Muscle layer of colon (tissue), 2 donors: ENCODE results near the gene KLK5.

ENCODE experiments used
- H3K27ac ChIP-seq: one replicate; pipeline ENCODE4 v1.7.0; 2013; ENCODE audit warnings: low read depth, mild to moderate bottlenecking, low read length, moderate library complexity
- H3K27me3 ChIP-seq, 2 donors: one replicate each; pipeline ENCODE4 v1.7.0; 2013; ENCODE audit warnings: low read length in 2 of 2, mild to moderate bottlenecking in 2 of 2; ENCODE audit not compliant: insufficient read depth in 2 of 2, control insufficient read depth in 1 of 2
- H3K36me3 ChIP-seq: one replicate; pipeline ENCODE4 v1.7.0; 2013; ENCODE audit warnings: mild to moderate bottlenecking, low read length; ENCODE audit not compliant: insufficient read depth
- H3K4me1 ChIP-seq: one replicate; pipeline ENCODE4 v1.7.0; 2013; ENCODE audit warnings: mild to moderate bottlenecking, low read length; ENCODE audit not compliant: insufficient read depth
- H3K4me3 ChIP-seq, 2 donors: one replicate each; pipeline ENCODE4 v1.7.0; 2013; ENCODE audit warnings: low read length in 2 of 2, low read depth in 1 of 2, mild to moderate bottlenecking in 1 of 2, moderate library complexity in 1 of 2
- H3K9ac ChIP-seq: one replicate; pipeline ENCODE4 v1.7.0; 2013; ENCODE audit warnings: low read length
- H3K9me3 ChIP-seq: one replicate; pipeline ENCODE4 v1.7.0; 2013; ENCODE audit warnings: mild to moderate bottlenecking, low read length
- donor health status: abdominal sarcoma.
- donor health status: Adenocarcinoma of cecum.

KLK5 gene

DNA sequence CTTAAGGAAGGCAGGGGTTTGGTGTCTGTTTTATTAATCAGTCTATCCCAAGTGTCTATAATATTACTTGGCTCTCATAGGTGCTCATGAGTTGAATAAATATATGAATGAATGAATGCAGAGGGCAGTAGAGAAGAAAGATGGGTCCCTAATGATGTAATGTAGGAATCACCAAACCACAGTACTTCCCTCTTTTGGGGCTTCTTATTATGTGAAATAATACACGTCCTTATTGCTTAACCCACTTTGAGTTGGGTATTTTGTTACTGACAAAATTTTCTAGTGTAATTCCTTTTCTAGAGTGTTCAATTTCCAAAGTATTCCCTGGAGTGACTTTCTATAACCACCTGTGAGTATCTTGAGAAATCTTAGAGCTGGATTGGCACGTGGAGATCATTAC is 13.2 kb downstream of the KLK5 start:
- H3K9me3 ChIP-seq = no peaks in the 10 kb centered on the region
- no peak overlapping the region for H3K27ac ChIP-seq
- peaks cover 0 to 3% of the 10 kb centered on the region in 2 donors for H3K27me3 ChIP-seq
- no peak overlapping the region for H3K4me3 ChIP-seq
- no peaks in the 10 kb centered on the region for H3K4me1 ChIP-seq
- no peak overlapping the region for H3K9ac ChIP-seq
- no peaks in the 10 kb centered on the region for H3K36me3 ChIP-seq

DNA sequence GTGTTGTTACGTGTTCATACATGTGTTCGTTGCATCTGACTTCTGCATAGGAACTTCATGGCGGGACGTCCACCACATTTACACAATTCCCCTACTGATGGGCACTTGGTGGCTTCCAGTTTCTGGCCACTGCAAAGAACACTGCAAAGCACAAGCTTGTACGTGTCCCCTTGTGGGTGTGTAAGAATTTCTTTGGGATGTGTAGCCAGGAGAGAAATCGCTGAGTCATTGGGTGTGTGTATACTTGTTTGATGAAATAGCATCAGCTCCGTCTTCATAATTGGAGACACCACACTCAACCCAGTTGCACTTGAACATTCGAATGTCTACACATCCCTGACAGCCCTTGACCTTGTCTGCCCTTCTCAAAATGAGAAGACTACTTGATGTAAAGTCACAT is 19.2 kb downstream of the KLK5 start:
- Histone ChIP-seq H3K36me3 (no peaks in the 10 kb centered on the region), H3K27ac (no peak overlapping the region), H3K4me1 (no peaks in the 10 kb centered on the region), H3K9me3 (no peaks in the 10 kb centered on the region), H3K9ac (no peak overlapping the region), H3K4me3 (no peak overlapping the region), H3K27me3 (peaks cover 3 to 10% of the 10 kb centered on the region in 2 donors)

DNA sequence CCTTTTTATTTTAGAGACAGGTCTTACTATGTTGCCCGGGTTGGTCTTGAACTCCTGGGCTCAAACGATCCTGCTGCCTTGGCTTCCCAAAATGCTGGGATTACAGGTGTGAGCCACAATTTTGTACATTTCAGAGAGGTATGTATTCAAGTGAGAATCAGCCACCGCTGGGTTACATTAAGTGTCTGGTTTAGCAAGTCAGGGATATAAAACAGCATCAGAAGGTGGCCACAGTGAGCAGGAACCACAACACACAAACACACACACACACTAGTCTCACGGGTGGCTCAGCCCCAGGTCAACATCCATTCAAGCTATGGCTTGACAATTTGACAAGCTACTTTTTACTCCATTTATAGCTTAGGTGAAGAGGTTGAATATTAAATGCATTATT is 20.2 kb downstream of the KLK5 start:
- no peaks in the 10 kb centered on the region for H3K9me3 ChIP-seq
- H3K27ac ChIP-seq = no peak overlapping the region
- H3K9ac ChIP-seq = no peak overlapping the region
- no peaks in the 10 kb centered on the region for H3K4me1 ChIP-seq
- no peaks in the 10 kb centered on the region for H3K36me3 ChIP-seq
- peaks cover 5 to 12% of the 10 kb centered on the region in 2 donors for H3K27me3 ChIP-seq
- no peak overlapping the region for H3K4me3 ChIP-seq

DNA sequence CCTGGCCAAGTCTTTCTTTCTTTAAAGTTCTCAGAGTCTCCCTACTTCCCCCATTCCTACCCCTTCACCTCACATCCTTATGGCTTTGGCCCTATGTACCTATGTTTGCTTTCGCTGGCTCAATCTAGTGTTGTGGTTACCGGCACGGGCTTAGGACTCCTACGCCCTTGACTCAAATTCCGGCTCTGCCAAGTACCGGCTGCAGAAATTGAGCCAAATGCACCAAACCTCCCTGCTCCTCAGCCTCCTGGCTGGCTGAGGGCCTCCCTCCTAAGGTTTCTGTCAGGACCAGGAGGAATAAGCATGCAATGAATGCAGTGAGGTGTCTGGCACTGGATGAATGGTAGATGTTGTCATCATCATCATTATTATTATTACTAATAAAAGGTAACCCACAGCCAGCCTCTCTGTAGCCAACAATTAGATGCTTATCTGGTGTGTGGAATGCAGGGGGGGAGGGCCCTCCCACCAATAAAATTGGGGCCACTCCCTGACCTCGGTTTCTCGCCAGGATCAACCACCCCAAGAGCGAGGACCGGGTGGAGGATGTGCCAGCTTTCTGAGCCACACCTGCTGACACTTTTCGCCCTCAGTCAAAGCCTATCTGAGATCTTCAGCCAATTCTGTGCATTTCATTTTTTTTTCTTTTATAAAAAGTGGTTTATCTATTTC is 20.7 kb downstream of the KLK5 start:
- Histone ChIP-seq H3K4me1 (no peaks in the 10 kb centered on the region), H3K36me3 (no peaks in the 10 kb centered on the region), H3K27me3 (peaks cover 5 to 12% of the 10 kb centered on the region in 2 donors), H3K4me3 (no peak overlapping the region), H3K9ac (no peak overlapping the region), H3K9me3 (no peaks in the 10 kb centered on the region), H3K27ac (no peak overlapping the region)

DNA sequence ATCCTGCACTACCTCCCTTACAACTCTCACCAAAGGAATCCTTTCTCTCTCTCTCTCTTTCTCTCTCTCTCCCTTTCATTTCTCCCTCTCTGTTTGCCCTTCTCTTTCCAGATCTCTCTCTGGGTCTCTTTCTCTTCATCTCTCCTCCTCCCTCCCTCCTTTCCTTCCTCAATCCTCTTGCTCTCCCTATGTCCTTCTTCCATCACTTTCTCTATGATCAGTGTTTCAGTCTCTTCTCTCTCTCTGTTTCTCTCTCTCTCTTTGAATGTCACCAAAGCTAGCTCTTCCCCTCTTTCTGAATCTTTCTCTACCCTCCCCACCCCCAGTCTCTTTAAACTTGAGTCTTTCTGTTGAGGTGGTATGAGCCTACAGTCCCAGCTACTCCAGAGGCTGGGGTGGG is 21.8 kb downstream of the KLK5 start:
- no peaks in the 10 kb centered on the region for H3K9me3 ChIP-seq
- no peaks in the 10 kb centered on the region for H3K4me1 ChIP-seq
- H3K27ac ChIP-seq = no peak overlapping the region
- peaks cover 5 to 12% of the 10 kb centered on the region in 2 donors for H3K27me3 ChIP-seq
- no peak overlapping the region for H3K4me3 ChIP-seq
- no peaks in the 10 kb centered on the region for H3K36me3 ChIP-seq
- no peak overlapping the region for H3K9ac ChIP-seq

DNA sequence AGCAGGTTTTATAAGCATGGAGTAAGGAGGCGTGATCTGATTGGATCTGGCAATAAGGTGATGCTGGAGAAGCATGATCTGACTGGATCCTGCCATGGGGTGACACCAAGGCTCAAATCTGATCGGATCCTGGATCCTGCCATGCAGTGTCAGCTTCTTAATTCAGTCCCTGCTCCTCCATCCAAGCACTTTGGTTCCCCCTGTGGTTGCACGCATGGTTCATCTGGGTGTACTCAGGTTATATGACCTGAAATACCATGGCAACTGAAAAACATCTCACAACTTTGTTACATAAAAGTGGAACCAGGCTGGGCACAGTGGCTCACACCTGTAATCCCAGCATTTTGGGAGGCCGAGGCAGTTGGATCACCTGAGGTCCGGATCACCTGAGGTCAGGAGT is 24.0 kb downstream of the KLK5 start:
- Histone ChIP-seq H3K9ac (no peak overlapping the region), H3K27ac (no peak overlapping the region), H3K27me3 (peaks cover 5 to 12% of the 10 kb centered on the region in 2 donors), H3K4me1 (no peaks in the 10 kb centered on the region), H3K36me3 (no peaks in the 10 kb centered on the region), H3K4me3 (no peak overlapping the region), H3K9me3 (no peaks in the 10 kb centered on the region)

DNA sequence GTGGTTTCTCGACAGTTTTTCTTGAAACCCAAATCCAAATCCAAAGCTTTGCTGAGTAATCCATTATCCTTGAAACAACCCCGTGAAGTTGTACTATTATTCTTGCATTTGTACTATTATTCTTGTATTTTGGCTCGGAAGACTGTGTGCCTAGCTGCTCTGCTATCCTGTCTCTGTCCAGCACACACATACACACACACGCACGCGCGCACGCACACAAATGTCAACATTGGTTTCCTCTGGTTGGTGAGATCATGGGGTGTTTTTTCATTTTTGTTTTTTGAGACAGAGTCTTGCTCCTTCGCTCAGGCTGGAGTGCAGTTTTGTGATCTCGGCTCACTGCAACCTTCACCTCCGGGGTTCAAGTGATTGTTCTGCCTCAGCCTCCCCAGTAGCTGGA is 26.7 kb downstream of the KLK5 start:
- H3K9ac ChIP-seq = no peak overlapping the region

DNA sequence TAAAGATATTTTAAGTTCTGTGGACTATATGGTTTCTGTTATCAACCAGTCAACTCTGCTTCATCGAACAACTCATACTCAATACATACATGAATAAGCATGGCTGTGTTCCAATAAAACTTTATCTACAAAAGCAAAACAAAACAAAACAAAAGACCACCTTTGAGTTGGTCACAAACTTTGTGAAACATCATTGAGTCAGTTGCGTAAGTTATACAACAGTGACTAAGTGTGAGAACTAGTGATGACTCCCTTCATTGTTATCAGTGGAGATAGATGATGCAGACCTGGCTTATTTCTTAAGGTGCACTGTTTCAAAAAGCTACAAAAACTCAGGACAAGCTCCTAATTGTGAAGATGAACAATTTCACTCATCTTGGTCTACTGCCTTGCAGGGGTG is 27.1 kb downstream of the KLK5 start:
- H3K4me3 ChIP-seq = no peak overlapping the region
- no peaks in the 10 kb centered on the region for H3K36me3 ChIP-seq
- H3K9ac ChIP-seq = no peak overlapping the region
- H3K27me3 ChIP-seq = peaks cover 5 to 14% of the 10 kb centered on the region in 2 donors
- H3K27ac ChIP-seq = no peak overlapping the region
- H3K4me1 ChIP-seq = peaks cover 3% of the 10 kb centered on the region
- H3K9me3 ChIP-seq = no peaks in the 10 kb centered on the region

More for the DNA sequence above, 26.7 kb downstream of the KLK5 start:
- H3K27me3 ChIP-seq = peaks cover 5 to 14% of the 10 kb centered on the region in 2 donors
- no peak overlapping the region for H3K27ac ChIP-seq
- no peaks in the 10 kb centered on the region for H3K36me3 ChIP-seq
- H3K9me3 ChIP-seq = no peaks in the 10 kb centered on the region
- peaks cover 3% of the 10 kb centered on the region for H3K4me1 ChIP-seq
- H3K4me3 ChIP-seq = no peak overlapping the region

DNA sequence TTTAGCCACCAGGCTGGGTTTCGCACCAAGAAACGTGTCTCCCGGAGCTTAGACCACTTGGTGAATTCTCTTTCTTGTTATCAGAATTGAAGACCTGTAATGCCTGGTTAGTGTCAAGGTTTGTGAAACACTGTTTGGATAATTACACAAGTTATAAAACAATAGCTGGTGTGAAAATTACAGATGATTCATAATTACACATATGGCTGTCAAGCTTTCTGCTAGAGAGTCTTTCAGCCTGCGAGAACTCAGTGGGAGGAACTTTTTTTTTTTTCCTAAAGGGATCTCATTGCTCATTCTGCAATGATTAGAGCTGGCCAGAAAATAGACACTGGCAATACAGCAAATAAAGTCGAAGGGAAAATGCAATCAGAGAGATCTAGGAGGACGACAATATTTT is 28.3 kb downstream of the KLK5 start:
- Histone ChIP-seq H3K9ac (no peak overlapping the region), H3K27me3 (peaks cover 5 to 14% of the 10 kb centered on the region in 2 donors), H3K4me1 (peaks cover 3% of the 10 kb centered on the region), H3K27ac (no peak overlapping the region), H3K4me3 (no peak overlapping the region), H3K9me3 (no peaks in the 10 kb centered on the region), H3K36me3 (no peaks in the 10 kb centered on the region)

DNA sequence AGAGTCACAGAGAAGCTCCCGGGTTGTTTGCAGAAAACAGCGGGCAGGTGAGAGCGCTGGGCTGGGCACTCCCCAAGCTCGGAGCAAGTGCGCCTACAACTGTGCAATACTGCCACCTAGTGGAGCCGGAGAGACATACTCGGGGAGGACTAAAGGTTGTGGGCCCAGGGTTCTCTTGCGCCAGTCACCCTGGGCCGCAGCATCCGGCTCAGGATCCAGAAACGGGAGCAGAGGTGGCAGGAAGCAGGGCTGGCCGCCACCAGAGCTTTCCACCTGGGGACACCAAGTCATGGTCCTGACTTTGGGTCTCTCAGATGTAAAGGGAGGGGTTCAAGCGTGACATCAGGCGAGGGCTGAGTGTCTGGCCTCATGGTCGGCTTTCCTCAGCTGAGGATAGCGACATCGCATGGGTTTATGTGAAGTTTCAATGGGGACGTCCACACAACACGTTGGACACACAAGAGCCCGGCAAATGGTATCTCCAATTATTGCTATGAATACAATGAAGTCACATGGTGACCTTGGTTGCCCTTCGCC is 30.5 kb downstream of the KLK5 start:
- H3K9me3 ChIP-seq = no peaks in the 10 kb centered on the region
- no peak overlapping the region for H3K27ac ChIP-seq
- H3K4me1 ChIP-seq = peaks cover 3% of the 10 kb centered on the region
- H3K4me3 ChIP-seq = no peak overlapping the region
- H3K9ac ChIP-seq = no peak overlapping the region
- peaks cover 0 to 7% of the 10 kb centered on the region in 2 donors for H3K27me3 ChIP-seq
- no peaks in the 10 kb centered on the region for H3K36me3 ChIP-seq

DNA sequence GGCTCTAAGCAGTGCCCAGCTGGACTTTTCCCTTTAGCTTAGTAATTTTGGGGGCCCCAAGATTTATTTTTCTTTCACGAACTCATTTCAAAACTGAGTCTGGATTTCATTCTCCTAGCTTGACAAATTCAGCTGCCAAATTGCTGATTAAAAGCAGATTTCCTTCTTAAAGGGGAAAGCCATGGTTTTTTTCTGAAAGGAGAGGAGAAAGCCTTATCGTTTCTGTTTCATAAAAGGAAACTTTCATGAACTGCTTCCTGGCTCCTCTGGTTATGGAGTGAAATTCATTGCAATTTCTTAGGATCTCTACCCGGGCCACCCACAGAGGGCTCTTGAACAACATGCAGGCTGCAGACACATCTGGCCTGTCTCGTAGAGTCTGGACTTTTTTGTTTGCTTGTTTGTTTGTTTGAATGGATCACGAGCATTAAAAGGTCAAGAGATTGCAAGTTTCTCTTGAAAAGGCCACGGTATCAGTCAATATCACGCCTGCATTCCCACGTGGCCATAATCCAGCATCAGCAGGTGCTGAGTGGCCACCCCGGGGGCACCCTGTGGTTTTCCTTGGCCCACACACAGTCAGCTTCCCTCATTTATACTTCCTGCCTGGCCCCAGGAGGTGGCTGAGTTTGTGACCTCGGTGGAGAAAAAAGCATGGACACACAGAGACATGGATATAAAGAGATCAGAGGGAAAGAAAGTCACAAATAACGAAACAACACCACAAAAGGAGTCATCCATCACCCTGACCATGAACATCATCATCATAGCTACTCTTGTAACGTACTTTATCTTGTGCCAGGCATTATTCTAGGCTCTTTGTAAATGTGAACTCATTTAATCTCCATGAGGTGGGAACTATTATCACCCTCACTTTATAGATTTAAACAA is 31.2 kb downstream of the KLK5 start:
- Histone ChIP-seq H3K27ac (no peak overlapping the region), H3K9ac (no peak overlapping the region), H3K27me3 (peaks cover 0 to 7% of the 10 kb centered on the region in 2 donors), H3K9me3 (no peaks in the 10 kb centered on the region), H3K4me1 (peaks cover 3% of the 10 kb centered on the region), H3K36me3 (no peaks in the 10 kb centered on the region), H3K4me3 (no peak overlapping the region)
